ENCODE data around the gene TMEM232.

The TMEM232 gene

DNA sequence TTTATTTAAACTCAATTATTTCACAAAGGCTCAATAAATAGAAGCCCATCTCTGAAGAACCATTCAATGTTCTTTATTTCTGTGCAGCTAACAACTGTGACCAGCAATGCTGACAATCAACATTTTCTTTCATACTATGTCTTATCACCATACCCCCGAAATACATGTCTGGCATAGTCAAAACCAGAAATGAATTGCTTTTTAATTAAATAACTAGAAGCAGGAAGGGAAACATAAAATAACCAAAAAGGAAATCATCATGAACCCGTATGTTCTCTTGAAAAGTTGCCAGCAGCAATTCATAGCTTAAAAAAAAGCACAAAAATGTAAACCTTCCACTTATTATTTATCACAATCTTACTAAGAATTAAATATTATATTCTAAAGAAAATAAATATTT is 212.4 kb downstream of the TMEM232 start:
- no peak for DNase-seq (ENCODE audit: extremely low read depth, low read depth)
- no peak for TF ChIP-seq CTCF (IDR thresholded peaks at IDR 0.05; ENCODE audit: low read depth, low read length)

- no peak for DNase-seq (ENCODE audit: extremely low read depth, low read depth)
Measured at GRCh38 chr5:110512266-110512665, 214.2 kb downstream of the TMEM232 start.

DNA sequence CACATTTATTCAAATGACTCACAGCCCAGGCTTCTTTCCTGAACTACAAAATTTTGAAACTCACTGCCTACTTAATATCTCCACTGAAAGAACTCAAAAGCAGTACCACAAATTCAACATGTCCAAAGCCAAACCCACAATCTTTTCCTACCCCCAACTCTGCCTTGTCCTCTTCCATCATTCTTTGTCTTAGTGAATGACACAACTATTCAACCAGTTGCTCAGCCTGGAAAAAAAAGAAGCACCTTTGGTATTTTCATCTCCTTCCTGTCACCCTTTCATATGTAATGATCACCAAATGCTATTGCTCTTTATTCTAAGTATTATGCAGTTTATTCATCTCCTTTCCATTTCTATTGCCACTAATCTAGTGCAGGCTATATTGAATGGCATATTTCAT is 216.3 kb downstream of the TMEM232 start:
- TF ChIP-seq CTCF (IDR thresholded peaks at IDR 0.05; ENCODE audit: low read depth, low read length) = no peak
- no peak for DNase-seq (ENCODE audit: extremely low read depth, low read depth)

More at GRCh38 chr5:110512266-110512665, 214.2 kb downstream of the TMEM232 start:
- TF ChIP-seq CTCF (IDR thresholded peaks at IDR 0.05; ENCODE audit: low read depth, low read length) = no peak

- DNase-seq (ENCODE audit: extremely low read depth, low read depth) = no peak
- no peak for TF ChIP-seq CTCF (IDR thresholded peaks at IDR 0.05; ENCODE audit: low read depth, low read length)
Measured at GRCh38 chr5:110507972-110508371, 218.5 kb downstream of the TMEM232 start.

- no peak for TF ChIP-seq CTCF (IDR thresholded peaks at IDR 0.05; ENCODE audit: low read depth, low read length)
- no peak for DNase-seq (ENCODE audit: extremely low read depth, low read depth)
Measured at GRCh38 chr5:110506378-110506777, 220.1 kb downstream of the TMEM232 start.

GRCh38 chr5:110496276-110496675 is 230.2 kb downstream of the TMEM232 start:
- DNase-seq (ENCODE audit: extremely low read depth, low read depth) = no peak
- TF ChIP-seq CTCF (IDR thresholded peaks at IDR 0.05; ENCODE audit: low read depth, low read length) = no peak; the same call in 1 of the 2 replicates

GRCh38 chr5:110492446-110492845 is 234.0 kb downstream of the TMEM232 start:
- TF ChIP-seq CTCF (IDR thresholded peaks at IDR 0.05; ENCODE audit: low read depth, low read length) = no peak
- DNase-seq (ENCODE audit: extremely low read depth, low read depth) = no peak

Measured in AG09319 (cell line).